ENCODE results near the gene PRTFDC1.

DNA sequence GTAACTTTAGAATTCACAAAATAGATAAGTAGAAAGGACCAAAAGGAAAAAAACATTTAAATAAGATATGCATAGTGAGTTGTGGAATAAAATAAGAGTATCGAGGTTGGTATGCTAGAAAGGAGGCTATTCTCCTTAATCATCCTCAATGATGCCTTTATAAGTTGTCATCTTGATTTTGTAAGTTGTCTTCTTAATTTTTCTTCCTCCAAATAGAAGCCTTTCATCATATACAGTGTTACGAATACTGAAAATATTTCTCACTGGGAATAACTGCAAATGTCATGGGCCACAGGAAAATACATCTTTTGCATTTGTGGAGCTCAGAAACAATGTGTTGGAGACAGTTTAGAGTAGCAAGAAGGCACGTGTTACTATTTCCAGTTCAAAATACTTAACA lies 31.5 kb upstream of the PRTFDC1 start:
- TF ChIP-seq, protein P1, sequence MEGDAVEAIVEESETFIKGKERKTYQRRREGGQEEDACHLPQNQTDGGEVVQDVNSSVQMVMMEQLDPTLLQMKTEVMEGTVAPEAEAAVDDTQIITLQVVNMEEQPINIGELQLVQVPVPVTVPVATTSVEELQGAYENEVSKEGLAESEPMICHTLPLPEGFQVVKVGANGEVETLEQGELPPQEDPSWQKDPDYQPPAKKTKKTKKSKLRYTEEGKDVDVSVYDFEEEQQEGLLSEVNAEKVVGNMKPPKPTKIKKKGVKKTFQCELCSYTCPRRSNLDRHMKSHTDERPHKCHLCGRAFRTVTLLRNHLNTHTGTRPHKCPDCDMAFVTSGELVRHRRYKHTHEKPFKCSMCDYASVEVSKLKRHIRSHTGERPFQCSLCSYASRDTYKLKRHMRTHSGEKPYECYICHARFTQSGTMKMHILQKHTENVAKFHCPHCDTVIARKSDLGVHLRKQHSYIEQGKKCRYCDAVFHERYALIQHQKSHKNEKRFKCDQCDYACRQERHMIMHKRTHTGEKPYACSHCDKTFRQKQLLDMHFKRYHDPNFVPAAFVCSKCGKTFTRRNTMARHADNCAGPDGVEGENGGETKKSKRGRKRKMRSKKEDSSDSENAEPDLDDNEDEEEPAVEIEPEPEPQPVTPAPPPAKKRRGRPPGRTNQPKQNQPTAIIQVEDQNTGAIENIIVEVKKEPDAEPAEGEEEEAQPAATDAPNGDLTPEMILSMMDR (IDR thresholded peaks at IDR 0.05 in 4 of 5, conservative IDR thresholded peaks at IDR 0.05 in 1 of 5) = no peak
- no peak for TF ChIP-seq POLR2A (IDR thresholded peaks at IDR 0.05)
